SK-MEL-5 (cell line): ENCODE measurements around the gene ATP1A4. TPM values are rescaled to one million over a fixed set of nuclear protein-coding genes. Genes with fewer than 3 reads are reported as not detected.

Experiments used
- DNase-seq: peaks from one replicate; pipeline ENCODE4 v3.0.0-alpha.2; 2016; ENCODE audit warnings: low read depth, low spot score
- in situ Hi-C: cut with HindIII; loops from 2 replicates; pipeline ENCODE4 v1.10.0; 2016; ENCODE audit warnings: low sequenced_read_pairs, high pct_unique_total_duplicates, low pct_unique_long_range_greater_than_20kb
- total RNA-seq: library from RNA; depleted of rRNA; stranded (reverse); fragments of >200 nt; shearing (Covaris generic); gene quantifications from 2 replicates; pipeline ENCODE4 v1.2.3, GENCODE V29; 2014

Gene ATP1A4
- total RNA-seq, 1 experiment from 2014 or later: not detected

- no peak for DNase-seq
- in situ Hi-C loops: no loop called here
These were observed 36.9 kb downstream of the ATP1A4 start for GRCh38 chr1:160188341-160188740.

GRCh38 chr1:160189649-160190625, 38.5 kb downstream of the ATP1A4 start, which contains the start of gene CASQ1:
Gene CASQ1, plus strand, starts transcription at chr1:160190575. Its CDS starts 177 bp downstream, at chr1:160190752.
- no peak for DNase-seq
- in situ Hi-C loops: no loop called here

GRCh38 chr1:160191756-160192155, 40.4 kb downstream of the ATP1A4 start:
- in situ Hi-C loops: no loop called here
- no peak for DNase-seq

GRCh38 chr1:160192234-160192633, 40.8 kb downstream of the ATP1A4 start:
- in situ Hi-C loops: no loop called here
- no peak for DNase-seq

GRCh38 chr1:160193091-160193819, 41.9 kb downstream of the ATP1A4 start:
- in situ Hi-C loops: no loop called here
- DNase-seq: peak; percentile 87

- in situ Hi-C loops: no loop called here
- no peak for DNase-seq
These were observed 42.7 kb downstream of the ATP1A4 start for GRCh38 chr1:160193832-160194736.

GRCh38 chr1:160194737-160195059, 43.3 kb downstream of the ATP1A4 start:
- in situ Hi-C loops: no loop called here

GRCh38 chr1:160196143-160196542, 44.7 kb downstream of the ATP1A4 start:
- in situ Hi-C loops: no loop called here
- no peak for DNase-seq

More at GRCh38 chr1:160194737-160195059, 43.3 kb downstream of the ATP1A4 start:
- no peak for DNase-seq

- in situ Hi-C loops: no loop called here
- DNase-seq: no peak
These were observed 45.8 kb downstream of the ATP1A4 start for GRCh38 chr1:160197231-160197630.

- no peak for DNase-seq
- in situ Hi-C loops: no loop called here
These were observed 49.4 kb downstream of the ATP1A4 start for GRCh38 chr1:160200786-160201185.

- in situ Hi-C loops: no loop called here
- DNase-seq: no peak
These were observed 53.3 kb downstream of the ATP1A4 start for GRCh38 chr1:160204526-160205241.

GRCh38 chr1:160205242-160206035, 54.0 kb downstream of the ATP1A4 start, which contains the start of gene PEA15:
Gene PEA15, plus strand, starts transcription at chr1:160205384. Its CDS starts 6,161 bp downstream, at chr1:160211545.
- peak; percentile 69 for DNase-seq
- in situ Hi-C loops: no loop called here

GRCh38 chr1:160206036-160206389, 54.6 kb downstream of the ATP1A4 start:
- in situ Hi-C loops: no loop called here
- DNase-seq: peak; percentile 34

- peak; percentile 9 for DNase-seq
- in situ Hi-C loops: no loop called here
These were observed 55.2 kb downstream of the ATP1A4 start for GRCh38 chr1:160206421-160207117.

GRCh38 chr1:160207118-160207650, 55.8 kb downstream of the ATP1A4 start:
- DNase-seq: no peak

More at GRCh38 chr1:160207118-160207650, 55.8 kb downstream of the ATP1A4 start:
- in situ Hi-C loops: no loop called here
